Astrocyte (in vitro differentiated cells and primary cell): ENCODE results near the gene C14orf93.

ENCODE experiments used
- EZH2 ChIP-seq: IDR thresholded peaks from 2 replicates; pipeline ENCODE4 v1.6.1; 2012; ENCODE audit warnings: mild to moderate bottlenecking, low read length, inconsistent platforms; ENCODE audit not compliant: insufficient read depth
- TF ChIP-seq, protein P1 (sequence below): IDR thresholded peaks from 2 replicates; pipeline ENCODE4 v1.5.1; 2011; ENCODE audit warnings: low read depth, mild to moderate bottlenecking, inconsistent platforms, low read length, moderate library complexity; ENCODE audit not compliant: insufficient read depth

DNA sequence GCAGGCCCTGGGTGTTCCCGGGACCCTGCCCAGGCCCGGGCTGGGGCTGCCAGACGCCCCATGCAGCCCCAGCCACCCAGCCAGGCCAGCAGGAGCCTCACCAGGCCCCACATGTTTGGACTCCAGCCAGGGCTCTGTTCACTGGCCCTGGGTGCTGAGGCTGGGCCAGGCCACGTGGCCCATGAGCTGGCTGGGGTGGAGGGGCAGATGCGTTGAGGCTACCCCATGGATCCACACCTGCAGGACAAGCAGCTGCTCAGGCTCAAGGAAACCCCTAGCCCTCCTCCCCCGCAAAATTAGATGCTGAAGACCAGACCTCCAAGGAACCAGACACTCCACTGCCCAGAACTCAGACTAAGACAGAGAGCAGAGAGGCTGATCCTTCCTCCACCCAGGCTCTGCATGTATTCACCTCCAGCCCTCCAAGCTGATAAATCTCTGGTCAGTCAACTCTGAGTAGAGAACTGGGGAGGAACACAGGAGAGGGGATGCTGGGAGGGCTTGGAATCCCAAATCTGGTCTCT lies 45.7 kb upstream of the C14orf93 start:
- TF ChIP-seq, protein P1, sequence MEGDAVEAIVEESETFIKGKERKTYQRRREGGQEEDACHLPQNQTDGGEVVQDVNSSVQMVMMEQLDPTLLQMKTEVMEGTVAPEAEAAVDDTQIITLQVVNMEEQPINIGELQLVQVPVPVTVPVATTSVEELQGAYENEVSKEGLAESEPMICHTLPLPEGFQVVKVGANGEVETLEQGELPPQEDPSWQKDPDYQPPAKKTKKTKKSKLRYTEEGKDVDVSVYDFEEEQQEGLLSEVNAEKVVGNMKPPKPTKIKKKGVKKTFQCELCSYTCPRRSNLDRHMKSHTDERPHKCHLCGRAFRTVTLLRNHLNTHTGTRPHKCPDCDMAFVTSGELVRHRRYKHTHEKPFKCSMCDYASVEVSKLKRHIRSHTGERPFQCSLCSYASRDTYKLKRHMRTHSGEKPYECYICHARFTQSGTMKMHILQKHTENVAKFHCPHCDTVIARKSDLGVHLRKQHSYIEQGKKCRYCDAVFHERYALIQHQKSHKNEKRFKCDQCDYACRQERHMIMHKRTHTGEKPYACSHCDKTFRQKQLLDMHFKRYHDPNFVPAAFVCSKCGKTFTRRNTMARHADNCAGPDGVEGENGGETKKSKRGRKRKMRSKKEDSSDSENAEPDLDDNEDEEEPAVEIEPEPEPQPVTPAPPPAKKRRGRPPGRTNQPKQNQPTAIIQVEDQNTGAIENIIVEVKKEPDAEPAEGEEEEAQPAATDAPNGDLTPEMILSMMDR, result no peak
- TF ChIP-seq EZH2, result no peak
